Kidney (tissue), 14 donors: ENCODE data around the gene TSPAN11. TPM values are rescaled to one million over a fixed set of nuclear protein-coding genes. Genes with fewer than 3 reads are reported as not detected.

Experiments
- DNase-seq, 5 donors: peaks; one replicate each; pipeline ENCODE4 v3.0.0-alpha.2; 2013 to 2020
- FAIRE-seq: peaks from 2 replicates; lab custom pipeline; 2012; peaks lifted over from hg19 to GRCh38; lab: Jason Lieb, UNC
- H3K27ac ChIP-seq, 2 donors: one replicate each; pipeline ENCODE4 v1.7.0; 2013; ENCODE audit warnings: low read depth in 2 of 2, low read length in 2 of 2, inconsistent platforms in 1 of 2
- H3K27me3 ChIP-seq: one replicate; pipeline ENCODE4 v1.7.1; 2013; ENCODE audit warnings: low read length, inconsistent platforms; ENCODE audit not compliant: control insufficient read depth, insufficient read depth
- H3K36me3 ChIP-seq, 3 donors: one replicate each; pipeline versions ENCODE4 v1.7.0 to v1.7.1; 2013; ENCODE audit warnings: low read length in 3 of 3, control low read depth in 1 of 3, inconsistent platforms in 1 of 3; ENCODE audit not compliant: insufficient read depth in 3 of 3, control insufficient read depth in 2 of 3
- H3K4me1 ChIP-seq, 3 donors: one replicate each; pipeline versions ENCODE4 v1.7.0 to v1.7.1; 2013; ENCODE audit warnings: low read length in 3 of 3, inconsistent platforms in 1 of 3, low read depth in 1 of 3; ENCODE audit not compliant: control insufficient read depth in 2 of 3, insufficient read depth in 2 of 3
- H3K4me3 ChIP-seq, 3 donors: one replicate each; pipeline versions ENCODE4 v1.7.0 to v1.8.1; 2013; ENCODE audit warnings: low read length in 3 of 3, control low read depth in 1 of 3, inconsistent platforms in 1 of 3
- H3K9ac ChIP-seq, 3 donors: one replicate each; pipeline versions ENCODE4 v1.7.0 to v1.7.1; 2013; ENCODE audit warnings: low read length in 3 of 3, control low read depth in 1 of 3, inconsistent platforms in 1 of 3
- H3K9me3 ChIP-seq, 3 donors: one replicate each; pipeline versions ENCODE4 v1.7.0 to v1.7.1; 2013; ENCODE audit warnings: low read length in 3 of 3, control low read depth in 1 of 3, inconsistent platforms in 1 of 3; ENCODE audit not compliant: control insufficient read depth in 2 of 3, insufficient read depth in 1 of 3
- CTCF ChIP-seq: IDR thresholded peaks from 3 replicates; pipeline ENCODE4 v1.5.1; 2012; ENCODE audit warnings: mild to moderate bottlenecking, moderate library complexity, borderline replicate concordance; ENCODE audit not compliant: insufficient read depth; ENCODE audit errors: extremely low read depth
- intact Hi-C: fragments of 100-400 bp; cut with DNase I; formaldehyde crosslinking; loops from one replicate; pipeline ENCODE4 v1.11.1; 2022
- polyA plus RNA-seq: library from polyadenylated mRNA; stranded (reverse); fragments of 350-450 nt; fragmentation: Illumina TruSeq; extraction: RNeasy Lipid Tissue Mini Kit (QIAGEN cat#74804); gene quantifications from one replicate; pipeline ENCODE4 v1.2.3, GENCODE V29; 2014; ENCODE audit warnings: low read depth, low replicate concordance; ENCODE audit not compliant: insufficient read depth
- total RNA-seq: library from RNA; stranded (reverse); fragmentation: NEBNext Ultra II Directional; extraction: Animal tissue kit (Norgen Biotek cat#: 25700); gene quantifications from one replicate; pipeline ENCODE4 v1.2.1, GENCODE V29; 2021
- donor health status: control.
- donor health status: control.
- donor health status: control.
- donor health status: control.
- donor health status: control.
- donor health status: DM: yes; HTN: yes; CAD: no.
- donor health status: Normal renal cell carcinoma (clear cell type).

The TSPAN11 gene
- total and polyA plus RNA-seq, 2 donors from 2014 or later = 1.3 to 7.5 TPM

- TF ChIP-seq CTCF = no peak
- Histone ChIP-seq H3K27me3 (no peaks in the 10 kb centered on the region), H3K9ac (no peak overlapping the region), H3K4me1 (peaks cover 0 to 8% (median 0%) of the 10 kb centered on the region in 3 donors), H3K36me3 (no peaks in the 10 kb centered on the region), H3K4me3 (no peak overlapping the region), H3K27ac (no peak overlapping the region), H3K9me3 (no peaks in the 10 kb centered on the region)
- no peak for FAIRE-seq
- intact Hi-C loops = no loop called here
- DNase-seq = peak in 1 of 5 donors; percentile 7
These were observed 41.7 kb downstream of the TSPAN11 start for GRCh38 chr12:30968211-30968610.

GRCh38 chr12:30969006-30969405 lies 42.5 kb downstream of the TSPAN11 start:
- no peaks in the 10 kb centered on the region for H3K36me3 ChIP-seq
- intact Hi-C loops = no loop called here
- no peak overlapping the region for H3K9ac ChIP-seq
- TF ChIP-seq CTCF = no peak
- no peak overlapping the region for H3K4me3 ChIP-seq
- H3K9me3 ChIP-seq = no peaks in the 10 kb centered on the region
- no peaks in the 10 kb centered on the region for H3K27me3 ChIP-seq
- peaks cover 0 to 8% (median 0%) of the 10 kb centered on the region in 3 donors for H3K4me1 ChIP-seq
- DNase-seq (peak in 1 of 5 donors; percentile 25), FAIRE-seq (no peak)
- H3K27ac ChIP-seq = no peak overlapping the region

GRCh38 chr12:30969606-30970395 lies 43.3 kb downstream of the TSPAN11 start:
- no peaks in the 10 kb centered on the region for H3K36me3 ChIP-seq
- peaks cover 0 to 8% (median 0%) of the 10 kb centered on the region in 3 donors for H3K4me1 ChIP-seq
- H3K4me3 ChIP-seq = no peak overlapping the region
- intact Hi-C loops = no loop called here
- DNase-seq (peak in 2 of 5 donors; percentile 38 to 48), FAIRE-seq (no peak)
- H3K9ac ChIP-seq = no peak overlapping the region
- no peaks in the 10 kb centered on the region for H3K27me3 ChIP-seq
- no peak overlapping the region for H3K27ac ChIP-seq
- no peak for TF ChIP-seq CTCF
- no peaks in the 10 kb centered on the region for H3K9me3 ChIP-seq
